ENCODE results near the gene CLPSL2. TPM values are rescaled to one million over a fixed set of nuclear protein-coding genes. Genes with fewer than 3 reads are reported as not detected.

The CLPSL2 gene
- polyA plus RNA-seq, 4 donors = 0.23 to 0.40 TPM; not detected in 2

GRCh38 chr6:35784200-35784599 is 7.8 kb downstream of the CLPSL2 start:
- no peak for DNase-seq (ENCODE audit: low read depth in 4 of 4, low spot score in 3 of 4)

- DNase-seq (ENCODE audit: low read depth in 4 of 4, low spot score in 3 of 4) = no peak
Observed at GRCh38 chr6:35786272-35786671, 9.9 kb downstream of the CLPSL2 start.

- no peak for DNase-seq (ENCODE audit: low read depth in 4 of 4, low spot score in 3 of 4)
Observed at GRCh38 chr6:35786810-35787209, 10.4 kb downstream of the CLPSL2 start.

GRCh38 chr6:35787266-35788218 is 11.1 kb downstream of the CLPSL2 start:
- DNase-seq (ENCODE audit: low read depth in 4 of 4, low spot score in 3 of 4) = no peak

GRCh38 chr6:35788423-35788982 is 12.1 kb downstream of the CLPSL2 start:
- DNase-seq (ENCODE audit: low read depth in 4 of 4, low spot score in 3 of 4) = no peak

GRCh38 chr6:35790683-35791082 is 14.3 kb downstream of the CLPSL2 start:
- no peak for DNase-seq (ENCODE audit: low read depth in 4 of 4, low spot score in 3 of 4)

GRCh38 chr6:35794536-35795452 is 18.4 kb downstream of the CLPSL2 start:
- no peak for DNase-seq (ENCODE audit: low read depth in 4 of 4, low spot score in 3 of 4)

GRCh38 chr6:35795453-35796071 is 19.2 kb downstream of the CLPSL2 start:
- DNase-seq (ENCODE audit: low read depth in 4 of 4, low spot score in 3 of 4) = no peak

- DNase-seq (ENCODE audit: low read depth in 4 of 4, low spot score in 3 of 4) = no peak
Observed at GRCh38 chr6:35796236-35796635, 19.8 kb downstream of the CLPSL2 start.

GRCh38 chr6:35797837-35798526 is 21.6 kb downstream of the CLPSL2 start:
- no peak for DNase-seq (ENCODE audit: low read depth in 4 of 4, low spot score in 3 of 4)

- no peak for DNase-seq (ENCODE audit: low read depth in 4 of 4, low spot score in 3 of 4)
Observed at GRCh38 chr6:35798706-35799105, 22.3 kb downstream of the CLPSL2 start.

- DNase-seq (ENCODE audit: low read depth in 4 of 4, low spot score in 3 of 4) = no peak
Observed at GRCh38 chr6:35801148-35801547, 24.8 kb downstream of the CLPSL2 start.

- DNase-seq (ENCODE audit: low read depth in 4 of 4, low spot score in 3 of 4) = peak; percentile 40 to 63 (median 50)
Observed at GRCh38 chr6:35804996-35805736, 28.8 kb downstream of the CLPSL2 start, which contains the start of gene LHFPL5. LHFPL5 (plus strand) TSS chr6:35805352; CDS start chr6:35805671, 319 bp downstream.

- no peak for DNase-seq (ENCODE audit: low read depth in 4 of 4, low spot score in 3 of 4)
Observed at GRCh38 chr6:35808688-35809087, 32.3 kb downstream of the CLPSL2 start.

GRCh38 chr6:35809809-35810208 is 33.4 kb downstream of the CLPSL2 start:
- DNase-seq (ENCODE audit: low read depth in 4 of 4, low spot score in 3 of 4) = no peak

GRCh38 chr6:35810971-35811698 is 34.7 kb downstream of the CLPSL2 start:
- no peak for DNase-seq (ENCODE audit: low read depth in 4 of 4, low spot score in 3 of 4)

GRCh38 chr6:35811699-35811995 is 35.2 kb downstream of the CLPSL2 start:
- no peak for DNase-seq (ENCODE audit: low read depth in 4 of 4, low spot score in 3 of 4)

GRCh38 chr6:35817515-35817914 is 41.1 kb downstream of the CLPSL2 start:
- no peak for DNase-seq (ENCODE audit: low read depth in 4 of 4, low spot score in 3 of 4)

- DNase-seq (ENCODE audit: low read depth in 4 of 4, low spot score in 3 of 4) = no peak
Observed at GRCh38 chr6:35823601-35824000, 47.2 kb downstream of the CLPSL2 start.

All from right renal pelvis (tissue), 4 donors.